ENCODE measurements around the gene TBC1D1.
A peak's percentile ranks its signal among the peaks of the same experiment; 100 is the strongest.

Gene TBC1D1

GRCh38 chr4:38056011-38056685 lies 165.3 kb downstream of the TBC1D1 start:
- no peak for ATAC-seq
- H3K27me3 Mint-ChIP-seq, result no peaks in the 10 kb centered on the region

GRCh38 chr4:38058151-38058550 lies 167.3 kb downstream of the TBC1D1 start:
- DNase-seq (no peak), ATAC-seq (no peak)
- H3K27me3 Mint-ChIP-seq, result no peaks in the 10 kb centered on the region
- H3K4me3 Mint-ChIP-seq, result no peak overlapping the region
- no peak overlapping the region for H3K27ac Mint-ChIP-seq
- no peaks in the 10 kb centered on the region for H3K9me3 Mint-ChIP-seq
- peaks cover 21% of the 10 kb centered on the region for H3K36me3 Mint-ChIP-seq (ENCODE audit: low read depth)
- H3K4me1 Mint-ChIP-seq, result peaks cover 12% of the 10 kb centered on the region

More at GRCh38 chr4:38056011-38056685, 165.3 kb downstream of the TBC1D1 start:
- no peak overlapping the region for H3K4me3 Mint-ChIP-seq
- H3K9me3 Mint-ChIP-seq, result no peaks in the 10 kb centered on the region
- H3K4me1 Mint-ChIP-seq, result no peaks in the 10 kb centered on the region
- no peak overlapping the region for H3K27ac Mint-ChIP-seq
- peaks cover 26% of the 10 kb centered on the region for H3K36me3 Mint-ChIP-seq (ENCODE audit: low read depth)
- DNase-seq, result no peak

- Mint-ChIP-seq H3K27ac (no peak overlapping the region), H3K27me3 (no peaks in the 10 kb centered on the region), H3K4me1 (peaks cover 12% of the 10 kb centered on the region), H3K9me3 (no peaks in the 10 kb centered on the region), H3K4me3 (no peak overlapping the region), H3K36me3 (ENCODE audit: low read depth) (peaks cover 18% of the 10 kb centered on the region)
- DNase-seq, result no peak
- no peak for ATAC-seq
These were observed 170.0 kb downstream of the TBC1D1 start for GRCh38 chr4:38060829-38061431.

GRCh38 chr4:38062088-38062775 lies 171.3 kb downstream of the TBC1D1 start:
- no peaks in the 10 kb centered on the region for H3K27me3 Mint-ChIP-seq
- peak overlapping the region; percentile 63 for H3K4me3 Mint-ChIP-seq
- H3K4me1 Mint-ChIP-seq, result peaks cover 12% of the 10 kb centered on the region
- DNase-seq, result peak; percentile 71
- H3K27ac Mint-ChIP-seq, result peak overlapping the region; percentile 31
- peak; percentile 66 for ATAC-seq
- no peaks in the 10 kb centered on the region for H3K9me3 Mint-ChIP-seq
- peaks cover 18% of the 10 kb centered on the region for H3K36me3 Mint-ChIP-seq (ENCODE audit: low read depth)

- Mint-ChIP-seq H3K27ac (peak overlapping the region; percentile 31), H3K36me3 (ENCODE audit: low read depth) (peaks cover 20% of the 10 kb centered on the region), H3K4me1 (peaks cover 14% of the 10 kb centered on the region), H3K9me3 (no peaks in the 10 kb centered on the region), H3K4me3 (no peak overlapping the region), H3K27me3 (no peaks in the 10 kb centered on the region)
- ATAC-seq (no peak), DNase-seq (no peak)
These were observed 171.9 kb downstream of the TBC1D1 start for GRCh38 chr4:38062776-38063097.

GRCh38 chr4:38065176-38065575 lies 174.3 kb downstream of the TBC1D1 start:
- no peak overlapping the region for H3K4me3 Mint-ChIP-seq
- peaks cover 23% of the 10 kb centered on the region for H3K4me1 Mint-ChIP-seq
- H3K36me3 Mint-ChIP-seq (ENCODE audit: low read depth), result peaks cover 19% of the 10 kb centered on the region
- no peaks in the 10 kb centered on the region for H3K27me3 Mint-ChIP-seq
- DNase-seq (no peak), ATAC-seq (no peak)
- no peak overlapping the region for H3K27ac Mint-ChIP-seq
- H3K9me3 Mint-ChIP-seq, result no peaks in the 10 kb centered on the region

GRCh38 chr4:38065900-38066299 lies 175.0 kb downstream of the TBC1D1 start:
- Mint-ChIP-seq H3K4me1 (peaks cover 23% of the 10 kb centered on the region), H3K36me3 (ENCODE audit: low read depth) (peaks cover 16% of the 10 kb centered on the region), H3K27ac (no peak overlapping the region), H3K9me3 (no peaks in the 10 kb centered on the region), H3K4me3 (no peak overlapping the region), H3K27me3 (no peaks in the 10 kb centered on the region)
- no peak for DNase-seq
- no peak for ATAC-seq

- no peak overlapping the region for H3K4me3 Mint-ChIP-seq
- H3K4me1 Mint-ChIP-seq, result peaks cover 17% of the 10 kb centered on the region
- ATAC-seq (no peak), DNase-seq (no peak)
- H3K27me3 Mint-ChIP-seq, result no peaks in the 10 kb centered on the region
- H3K9me3 Mint-ChIP-seq, result no peaks in the 10 kb centered on the region
- H3K27ac Mint-ChIP-seq, result no peak overlapping the region
- peaks cover 17% of the 10 kb centered on the region for H3K36me3 Mint-ChIP-seq (ENCODE audit: low read depth)
These were observed 176.6 kb downstream of the TBC1D1 start for GRCh38 chr4:38067499-38067898.

- ATAC-seq (no peak), DNase-seq (no peak)
- no peak overlapping the region for H3K27ac Mint-ChIP-seq
- no peaks in the 10 kb centered on the region for H3K9me3 Mint-ChIP-seq
- no peaks in the 10 kb centered on the region for H3K27me3 Mint-ChIP-seq
- H3K36me3 Mint-ChIP-seq (ENCODE audit: low read depth), result peaks cover 14% of the 10 kb centered on the region
- H3K4me3 Mint-ChIP-seq, result no peak overlapping the region
- H3K4me1 Mint-ChIP-seq, result peaks cover 11% of the 10 kb centered on the region
These were observed 177.2 kb downstream of the TBC1D1 start for GRCh38 chr4:38068107-38068506.

- no peaks in the 10 kb centered on the region for H3K27me3 Mint-ChIP-seq
- no peak overlapping the region for H3K27ac Mint-ChIP-seq
- DNase-seq (peak; percentile 20), ATAC-seq (peak; percentile 61)
- no peaks in the 10 kb centered on the region for H3K9me3 Mint-ChIP-seq
- H3K36me3 Mint-ChIP-seq (ENCODE audit: low read depth), result peaks cover 11% of the 10 kb centered on the region
- peaks cover 11% of the 10 kb centered on the region for H3K4me1 Mint-ChIP-seq
- no peak overlapping the region for H3K4me3 Mint-ChIP-seq
These were observed 178.4 kb downstream of the TBC1D1 start for GRCh38 chr4:38069271-38069760.

GRCh38 chr4:38071801-38072431 lies 181.0 kb downstream of the TBC1D1 start:
- H3K27me3 Mint-ChIP-seq, result no peaks in the 10 kb centered on the region
- H3K9me3 Mint-ChIP-seq, result no peaks in the 10 kb centered on the region
- no peak for ATAC-seq
- no peak overlapping the region for H3K4me3 Mint-ChIP-seq
- H3K36me3 Mint-ChIP-seq (ENCODE audit: low read depth), result peaks cover 24% of the 10 kb centered on the region
- H3K4me1 Mint-ChIP-seq, result peaks cover 25% of the 10 kb centered on the region
- DNase-seq, result no peak
- no peak overlapping the region for H3K27ac Mint-ChIP-seq

GRCh38 chr4:38072578-38072977 lies 181.7 kb downstream of the TBC1D1 start:
- no peak overlapping the region for H3K27ac Mint-ChIP-seq
- peaks cover 24% of the 10 kb centered on the region for H3K36me3 Mint-ChIP-seq (ENCODE audit: low read depth)
- no peak overlapping the region for H3K4me3 Mint-ChIP-seq
- H3K9me3 Mint-ChIP-seq, result no peaks in the 10 kb centered on the region
- peaks cover 23% of the 10 kb centered on the region for H3K4me1 Mint-ChIP-seq
- ATAC-seq (no peak), DNase-seq (no peak)
- H3K27me3 Mint-ChIP-seq, result no peaks in the 10 kb centered on the region

GRCh38 chr4:38073596-38074234 lies 182.8 kb downstream of the TBC1D1 start:
- Mint-ChIP-seq H3K27me3 (no peaks in the 10 kb centered on the region), H3K36me3 (ENCODE audit: low read depth) (peaks cover 21% of the 10 kb centered on the region), H3K27ac (no peak overlapping the region), H3K4me1 (peaks cover 29% of the 10 kb centered on the region), H3K4me3 (no peak overlapping the region), H3K9me3 (no peaks in the 10 kb centered on the region)
- ATAC-seq, result no peak
- DNase-seq, result no peak

GRCh38 chr4:38075370-38076152 lies 184.7 kb downstream of the TBC1D1 start:
- no peak for DNase-seq
- Mint-ChIP-seq H3K4me3 (no peak overlapping the region), H3K9me3 (no peaks in the 10 kb centered on the region), H3K27me3 (no peaks in the 10 kb centered on the region), H3K36me3 (ENCODE audit: low read depth) (peaks cover 29% of the 10 kb centered on the region), H3K27ac (no peak overlapping the region), H3K4me1 (peaks cover 26% of the 10 kb centered on the region)
- no peak for ATAC-seq

Data from activated naive CD8-positive, alpha-beta T cell treated with anti-CD3 and anti-CD28 coated beads, Interleukin-2, amount 50 U/mL, for 24 hours (primary cell).